GM18870 (cell line): ENCODE results near the gene TPPP3.

ENCODE experiments used
- ATAC-seq: cut with Tn5 transposase; IDR thresholded peaks from one replicate; pipeline ENCODE4 v1.9.1; 2021; ENCODE audit warnings: moderate library complexity; ENCODE audit not compliant: unreplicated experiment

The TPPP3 gene

DNA sequence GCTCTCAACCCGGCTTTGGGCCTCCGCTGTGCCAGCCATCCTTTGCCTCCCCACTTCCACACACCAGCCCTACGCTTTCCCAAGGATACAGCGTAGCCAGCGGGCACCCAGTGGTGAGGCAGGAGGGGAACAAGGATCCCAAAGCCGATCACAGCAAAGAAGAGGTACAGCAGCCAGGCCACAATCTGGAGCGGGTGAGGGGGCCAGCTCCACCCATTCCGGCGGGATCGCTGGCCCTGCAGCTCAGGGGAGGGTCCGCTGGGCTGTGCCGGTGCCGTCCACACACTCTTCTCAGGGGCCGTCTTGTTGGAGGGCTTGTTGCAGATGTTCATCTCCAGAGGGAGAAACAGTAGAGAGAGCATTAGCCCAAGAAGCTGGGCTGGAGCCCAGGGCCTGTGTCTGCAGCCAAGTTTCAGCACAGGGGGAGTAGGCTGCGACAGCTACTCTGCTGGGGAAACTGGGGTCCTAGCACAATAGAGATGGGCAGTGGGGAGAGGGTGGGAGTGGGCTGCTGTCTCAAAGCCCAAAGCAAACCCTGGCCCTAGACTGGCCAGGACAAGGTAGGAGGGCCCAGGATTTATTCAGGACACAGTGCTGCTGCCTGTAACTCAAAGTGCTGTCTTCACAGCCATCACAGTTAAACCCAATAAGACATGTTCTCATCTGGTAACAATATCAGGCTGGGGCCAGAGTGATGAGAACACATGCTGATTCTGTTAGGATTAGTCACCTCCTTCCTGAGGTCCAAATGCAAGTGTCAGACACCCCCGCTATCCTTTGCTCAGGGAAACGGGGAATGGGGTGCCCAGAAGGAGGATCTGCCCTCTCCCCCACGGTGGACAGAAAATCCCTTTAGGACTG lies 13.0 kb upstream of the TPPP3 start:
- no peak for ATAC-seq

DNA sequence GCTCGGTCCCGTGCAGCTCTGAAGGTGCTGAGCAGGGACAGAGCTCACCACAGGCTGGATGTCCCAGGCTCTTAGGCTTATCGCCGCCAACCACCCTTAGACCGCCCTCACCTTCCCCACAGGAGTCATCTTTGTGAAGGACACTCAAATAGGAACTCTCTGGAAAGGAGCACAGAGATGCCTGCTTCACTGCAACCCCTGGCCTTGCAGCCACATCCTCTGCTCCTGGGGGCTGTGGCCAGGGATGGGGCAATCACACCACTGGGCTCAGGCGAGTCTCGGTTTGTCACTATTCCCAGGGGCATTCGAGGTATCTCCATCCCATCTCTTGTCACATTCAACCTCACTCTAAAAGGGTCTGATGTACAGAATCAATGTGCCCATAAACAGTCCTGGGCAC lies 12.0 kb upstream of the TPPP3 start:
- no peak for ATAC-seq

DNA sequence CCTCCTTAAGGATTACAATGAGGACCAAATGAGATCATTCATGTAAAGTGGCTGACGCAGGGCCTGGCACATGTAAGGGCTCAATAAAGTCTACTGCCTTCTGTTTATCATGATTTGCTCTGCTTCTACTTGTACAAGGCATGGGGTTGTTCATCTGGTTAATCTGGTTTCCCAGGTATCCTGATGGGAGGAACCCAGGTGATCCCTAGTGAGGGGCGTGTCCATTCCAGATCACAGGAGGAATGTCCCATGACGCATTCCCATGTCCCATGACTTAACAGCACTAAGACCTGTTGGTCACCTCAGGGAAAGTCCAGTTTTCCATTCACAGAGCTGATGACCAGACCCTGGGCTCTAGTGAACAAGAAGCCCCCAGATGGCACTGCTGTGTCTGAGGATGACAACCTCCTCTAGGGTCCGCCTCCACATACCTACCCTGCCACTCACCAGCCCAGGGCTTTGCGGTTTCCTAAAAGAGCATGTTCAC lies 11.5 kb upstream of the TPPP3 start:
- no peak for ATAC-seq

DNA sequence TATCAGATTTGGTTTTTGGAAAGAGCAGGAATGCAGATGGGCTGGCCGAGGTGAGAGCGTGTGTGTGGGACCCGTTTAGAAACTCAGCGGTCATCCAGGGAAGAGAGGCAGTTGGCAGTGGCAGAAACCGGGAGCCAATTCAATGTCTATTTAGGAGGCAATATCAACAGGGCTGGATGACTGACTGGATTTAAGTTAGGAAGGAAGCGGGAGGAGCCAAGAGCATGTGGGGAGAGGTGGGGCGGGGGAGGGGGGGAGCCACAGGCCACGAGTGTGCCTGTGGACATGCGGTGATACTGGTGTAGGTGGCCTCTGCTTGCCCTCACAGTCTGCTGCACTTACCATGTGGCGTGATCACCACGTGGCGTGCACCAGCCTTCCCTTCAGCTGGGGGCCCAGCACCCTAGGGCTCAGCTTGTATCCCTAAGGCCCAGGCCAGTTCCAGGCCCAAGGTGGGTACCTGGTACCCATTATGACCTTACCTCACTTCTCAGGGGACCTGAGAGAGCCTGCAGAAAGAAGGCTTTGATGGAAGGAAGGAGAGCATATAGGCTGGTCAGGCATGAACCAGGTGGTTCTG lies 10.8 kb upstream of the TPPP3 start:
- ATAC-seq: no peak

DNA sequence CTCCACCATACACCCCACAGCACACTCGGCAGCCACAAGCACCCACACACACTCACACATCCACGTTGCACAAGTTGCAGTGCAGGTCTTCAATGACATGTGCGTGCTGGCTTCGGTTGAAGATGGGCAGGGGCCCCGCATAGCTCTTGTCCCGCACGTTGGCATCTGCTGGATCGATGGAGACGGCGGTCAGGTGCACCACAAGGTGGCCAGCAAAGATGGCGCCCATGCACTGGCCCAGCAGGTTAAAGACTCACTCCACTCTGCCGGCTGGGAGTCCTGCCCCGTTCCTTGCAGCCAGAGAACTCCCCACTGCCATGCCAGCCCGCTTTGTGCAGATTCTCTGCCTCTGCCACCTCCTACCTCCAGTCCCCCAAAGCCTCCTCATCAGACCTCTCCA lies 7.6 kb upstream of the TPPP3 start:
- no peak for ATAC-seq

DNA sequence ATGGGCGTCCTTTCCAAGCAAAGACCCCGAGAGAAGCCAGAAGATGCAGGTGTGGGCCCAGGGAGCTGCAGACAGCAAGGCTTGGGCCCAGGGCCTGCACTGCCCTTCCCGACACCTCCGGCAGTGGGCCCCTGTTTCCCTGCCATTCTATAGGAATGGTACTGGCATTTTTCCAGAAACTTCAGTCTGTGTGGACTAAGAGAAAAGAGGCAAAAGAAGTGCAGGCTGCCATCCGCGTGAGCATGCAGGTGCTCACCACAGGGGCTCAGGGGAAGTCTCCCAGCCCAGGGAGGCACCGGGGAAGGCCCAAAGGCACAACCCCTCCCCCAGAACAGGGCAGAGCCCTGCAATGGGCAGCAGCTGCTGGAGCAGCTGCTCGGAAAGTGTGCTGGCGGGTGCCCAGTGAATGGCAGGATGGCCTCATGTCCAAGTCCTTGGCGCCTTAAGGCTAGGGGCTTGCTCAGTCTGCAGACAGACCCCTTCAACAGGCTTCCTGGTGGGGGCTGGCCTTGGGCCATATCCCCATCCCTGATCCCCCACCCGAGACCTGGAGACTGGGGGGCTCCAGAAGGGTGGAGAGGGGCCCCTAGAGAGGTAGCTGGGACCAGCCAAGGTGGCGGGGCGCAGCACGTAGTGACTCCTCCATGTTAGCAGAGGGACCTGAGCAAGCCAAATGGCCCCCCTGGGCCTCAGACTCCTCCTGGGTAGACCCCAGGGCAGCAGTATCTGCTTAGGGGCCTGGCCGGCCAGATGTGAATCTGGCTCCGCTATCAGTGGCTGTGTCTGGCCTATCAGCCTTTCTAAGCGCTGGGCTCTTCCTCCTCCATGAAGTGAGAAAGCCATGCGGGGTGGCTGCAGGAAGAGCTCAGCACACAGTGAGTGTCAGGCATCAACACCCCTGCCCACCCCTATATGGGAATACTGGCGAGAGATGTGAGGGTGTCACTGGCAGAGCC lies 6.7 kb upstream of the TPPP3 start:
- ATAC-seq: no peak

DNA sequence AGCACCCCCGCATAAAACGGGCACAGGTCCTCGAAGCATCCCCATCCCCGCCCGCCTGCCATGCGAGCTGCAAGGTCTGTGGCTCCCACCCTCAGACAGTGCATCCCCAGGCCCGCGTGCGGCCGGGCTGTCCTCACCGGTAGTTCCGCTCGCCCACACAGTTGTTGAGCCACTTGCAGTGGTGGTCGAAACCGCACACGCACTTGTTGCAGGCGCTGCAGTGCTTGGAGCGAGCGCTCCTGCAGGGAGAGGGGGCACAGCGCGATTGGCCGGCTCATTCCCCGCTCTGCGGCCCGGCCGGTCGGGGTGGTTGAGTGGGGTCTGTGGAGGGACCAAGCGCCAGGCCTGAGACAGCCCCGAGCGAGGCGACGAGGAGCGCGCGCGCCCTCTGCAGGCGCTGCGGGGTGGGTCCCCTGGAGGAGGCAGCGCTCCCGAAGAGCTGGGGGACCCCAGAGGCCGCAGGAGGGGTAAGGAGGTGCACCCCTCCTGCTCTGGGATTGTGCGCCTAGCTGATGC lies 6.0 kb upstream of the TPPP3 start:
- no peak for ATAC-seq

DNA sequence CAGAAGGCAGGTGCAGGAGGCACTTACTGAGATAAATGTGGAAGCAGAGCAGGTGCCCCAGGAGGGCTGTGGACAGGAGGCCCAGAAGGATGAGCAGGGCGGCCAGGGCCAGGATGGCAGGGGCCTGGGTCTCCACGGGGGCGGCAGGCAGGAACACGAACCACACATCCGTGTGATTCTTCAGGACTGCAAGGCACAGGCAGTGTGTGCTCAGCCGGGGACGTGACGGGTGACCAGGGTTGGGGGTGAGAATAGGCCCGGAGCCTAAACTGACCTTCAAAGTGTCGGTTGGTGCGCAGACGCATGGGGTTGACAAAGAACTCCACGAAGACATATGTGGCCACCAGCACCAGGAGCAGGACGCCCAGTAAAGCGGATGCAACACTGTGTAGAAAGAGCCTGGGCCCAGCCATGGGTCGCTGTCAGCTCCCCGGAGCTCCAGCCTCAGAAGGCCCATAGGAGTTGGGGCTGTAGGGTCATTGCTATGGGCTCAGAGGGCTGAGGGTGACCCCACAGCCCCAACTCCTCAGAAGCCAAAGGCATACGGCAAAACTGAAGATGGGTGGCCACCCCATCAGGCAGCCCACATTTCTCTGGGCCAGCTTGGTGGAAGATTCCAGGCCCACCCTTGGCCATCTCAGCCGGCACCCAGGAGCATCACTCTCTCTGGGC lies 5.4 kb upstream of the TPPP3 start:
- no peak for ATAC-seq

DNA sequence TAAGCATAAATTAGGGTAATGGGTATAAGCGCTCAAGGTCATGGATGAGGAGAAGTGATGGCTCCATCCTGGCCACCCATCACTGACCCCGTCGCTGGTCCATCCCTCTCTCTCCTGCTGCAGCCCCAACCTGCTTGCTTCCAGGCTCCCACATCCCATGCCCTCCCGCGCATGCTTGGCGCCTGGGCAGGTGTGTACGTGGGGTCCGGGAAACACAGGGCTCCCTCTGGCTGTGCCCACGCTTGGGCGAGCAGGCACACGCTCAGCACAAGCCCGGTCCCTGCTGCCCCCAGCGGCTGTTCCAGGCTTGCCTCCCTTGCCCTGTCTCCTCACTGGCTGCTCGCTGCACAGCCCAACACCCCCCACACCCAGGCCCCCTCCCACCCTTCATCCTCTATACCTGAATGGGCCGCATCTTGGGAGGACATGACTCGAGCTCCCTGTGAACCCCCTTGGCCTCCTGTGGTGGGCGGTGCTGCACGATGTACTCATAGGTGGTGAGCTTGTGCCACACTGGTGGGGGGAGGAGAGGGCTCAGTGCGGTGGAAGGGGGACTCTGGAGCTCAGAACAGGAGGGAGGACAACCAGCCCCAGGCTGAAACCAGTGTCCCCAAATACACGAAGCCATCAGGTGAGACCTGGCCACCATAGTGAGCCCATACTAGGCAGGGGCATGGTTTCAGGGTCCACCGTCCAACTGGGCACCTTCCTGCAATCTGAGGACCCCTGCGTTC lies 4.7 kb upstream of the TPPP3 start:
- ATAC-seq: no peak

DNA sequence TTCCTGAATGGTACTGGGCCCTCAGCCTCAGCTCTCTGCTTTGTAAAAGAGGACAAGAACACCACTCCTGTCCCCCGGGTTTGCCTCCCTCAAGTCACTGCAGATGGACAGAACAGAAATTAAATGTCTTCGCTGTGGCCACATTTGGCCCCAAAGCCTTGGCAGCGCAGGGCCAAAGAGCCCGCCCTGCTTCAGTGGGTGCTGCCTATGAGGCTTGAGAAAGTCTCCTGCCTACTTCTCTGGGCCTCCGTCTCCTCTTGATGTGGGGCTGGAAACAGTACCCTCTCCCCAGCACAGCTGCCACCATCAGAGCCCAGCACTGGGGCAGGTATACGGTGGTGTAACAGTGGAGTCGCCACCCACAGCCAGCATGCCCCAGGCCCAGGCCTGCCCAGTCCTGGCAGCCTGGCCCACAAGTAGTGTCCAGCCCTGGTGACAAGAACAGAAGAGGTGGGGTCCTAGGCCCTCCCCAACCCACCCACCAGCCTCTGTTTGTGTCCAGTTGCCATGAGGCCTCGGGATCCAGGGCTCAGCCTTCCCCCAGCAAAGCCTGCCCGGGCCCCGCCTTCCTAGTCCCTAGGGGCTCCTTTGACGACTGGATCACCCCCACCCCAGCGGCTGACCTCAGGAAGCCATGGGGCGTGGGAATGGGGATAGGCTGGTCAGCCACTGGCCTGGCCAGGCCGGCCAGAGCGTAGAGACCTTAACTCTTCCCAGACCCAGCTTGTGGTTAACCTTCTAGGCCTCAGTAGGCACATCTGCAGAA lies 3.9 kb upstream of the TPPP3 start:
- no peak for ATAC-seq

DNA sequence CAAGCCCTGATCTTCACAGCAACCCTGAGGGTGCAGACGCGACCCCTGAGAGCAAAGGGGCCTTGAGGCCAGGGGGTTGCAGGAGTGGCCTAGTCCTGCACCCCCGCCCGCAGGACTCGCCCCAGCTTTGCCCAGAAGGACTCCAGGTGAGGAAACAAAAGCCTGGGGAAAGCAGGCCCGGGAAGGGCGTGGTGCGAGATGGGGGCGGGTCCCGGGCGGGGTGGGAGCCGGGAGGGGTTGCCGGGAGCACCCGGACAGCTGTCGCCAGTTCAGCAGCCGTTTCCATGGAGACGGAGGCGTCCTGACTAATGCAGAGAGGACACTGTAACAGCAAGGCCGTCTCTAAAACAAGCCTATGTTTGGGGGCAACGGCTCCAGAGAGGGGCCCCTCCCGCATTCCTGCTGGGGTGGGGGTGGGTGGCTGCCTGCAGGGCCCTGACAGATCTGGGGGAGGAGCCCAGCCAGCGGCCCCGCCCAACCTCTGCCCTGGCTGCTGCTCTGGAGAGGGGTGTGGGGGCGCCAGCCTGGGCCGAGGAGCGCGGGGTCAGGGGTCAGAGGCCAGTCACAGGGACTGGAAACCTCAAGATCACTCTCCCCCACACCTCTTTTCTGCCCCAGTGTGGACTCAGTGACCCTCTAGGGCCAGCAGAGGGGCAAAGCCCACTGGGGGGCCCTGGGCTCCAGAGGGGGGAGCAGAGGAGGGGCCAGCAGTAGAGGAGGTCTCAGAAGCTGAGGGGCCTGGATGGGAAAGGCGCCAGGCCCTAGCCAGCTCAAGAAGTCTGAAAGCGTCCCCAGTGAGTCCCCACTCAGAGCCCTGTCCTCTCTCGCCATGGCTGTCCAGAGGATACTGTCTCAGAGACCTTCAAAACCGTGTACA lies 3.1 kb upstream of the TPPP3 start:
- no peak for ATAC-seq

DNA sequence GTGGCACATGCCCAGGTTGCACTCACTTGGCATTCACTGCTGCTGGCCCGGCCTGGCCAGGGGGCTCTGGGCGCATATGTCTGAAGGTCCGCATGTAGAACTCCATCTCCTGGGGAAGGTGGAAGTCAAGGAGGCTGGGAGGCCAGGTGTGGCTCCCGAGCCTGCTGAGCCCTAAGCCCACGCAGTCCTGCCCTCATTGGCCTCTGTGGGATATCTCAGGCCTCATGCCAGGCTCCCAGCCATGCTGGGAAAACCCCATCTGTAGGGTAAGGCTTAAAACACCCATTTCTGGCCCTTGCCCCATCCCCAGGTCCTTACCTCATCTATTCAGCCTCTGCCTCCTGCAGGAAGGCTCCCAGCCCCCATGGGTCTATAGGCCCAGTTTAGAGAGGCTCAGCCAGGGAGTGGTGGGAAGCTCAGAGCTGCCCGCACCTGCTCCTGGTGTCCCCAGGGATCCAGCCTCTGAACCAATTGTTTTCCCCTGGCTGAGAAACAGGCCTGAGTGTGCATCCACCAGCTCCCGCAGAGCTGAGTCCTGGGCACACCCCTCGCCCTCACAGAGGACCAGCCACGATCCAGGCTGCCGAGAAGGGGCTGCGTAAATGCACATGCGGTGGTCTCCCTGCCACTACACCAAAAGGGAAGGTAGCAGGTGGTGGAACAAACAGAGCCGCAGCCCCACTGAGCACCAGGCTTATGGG lies 2.3 kb upstream of the TPPP3 start:
- no peak for ATAC-seq

DNA sequence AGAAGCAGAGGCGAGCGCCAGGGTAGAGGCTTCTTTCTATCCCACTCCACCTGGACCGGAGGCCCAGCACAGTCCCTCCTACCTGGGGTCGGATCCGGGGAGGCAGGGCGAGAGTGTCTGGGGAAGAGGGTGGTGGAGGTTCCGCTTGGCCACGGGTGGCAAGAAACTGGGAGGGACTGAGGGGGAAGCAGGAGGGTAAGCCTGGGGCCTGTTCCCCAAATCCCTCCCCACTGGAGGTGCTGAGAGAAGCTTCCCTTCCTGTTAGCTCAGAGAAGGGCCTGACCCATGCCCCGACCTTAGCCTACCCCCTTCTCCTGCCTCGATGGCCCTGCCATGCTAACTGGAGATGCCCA lies 1.8 kb upstream of the TPPP3 start:
- ATAC-seq: no peak

DNA sequence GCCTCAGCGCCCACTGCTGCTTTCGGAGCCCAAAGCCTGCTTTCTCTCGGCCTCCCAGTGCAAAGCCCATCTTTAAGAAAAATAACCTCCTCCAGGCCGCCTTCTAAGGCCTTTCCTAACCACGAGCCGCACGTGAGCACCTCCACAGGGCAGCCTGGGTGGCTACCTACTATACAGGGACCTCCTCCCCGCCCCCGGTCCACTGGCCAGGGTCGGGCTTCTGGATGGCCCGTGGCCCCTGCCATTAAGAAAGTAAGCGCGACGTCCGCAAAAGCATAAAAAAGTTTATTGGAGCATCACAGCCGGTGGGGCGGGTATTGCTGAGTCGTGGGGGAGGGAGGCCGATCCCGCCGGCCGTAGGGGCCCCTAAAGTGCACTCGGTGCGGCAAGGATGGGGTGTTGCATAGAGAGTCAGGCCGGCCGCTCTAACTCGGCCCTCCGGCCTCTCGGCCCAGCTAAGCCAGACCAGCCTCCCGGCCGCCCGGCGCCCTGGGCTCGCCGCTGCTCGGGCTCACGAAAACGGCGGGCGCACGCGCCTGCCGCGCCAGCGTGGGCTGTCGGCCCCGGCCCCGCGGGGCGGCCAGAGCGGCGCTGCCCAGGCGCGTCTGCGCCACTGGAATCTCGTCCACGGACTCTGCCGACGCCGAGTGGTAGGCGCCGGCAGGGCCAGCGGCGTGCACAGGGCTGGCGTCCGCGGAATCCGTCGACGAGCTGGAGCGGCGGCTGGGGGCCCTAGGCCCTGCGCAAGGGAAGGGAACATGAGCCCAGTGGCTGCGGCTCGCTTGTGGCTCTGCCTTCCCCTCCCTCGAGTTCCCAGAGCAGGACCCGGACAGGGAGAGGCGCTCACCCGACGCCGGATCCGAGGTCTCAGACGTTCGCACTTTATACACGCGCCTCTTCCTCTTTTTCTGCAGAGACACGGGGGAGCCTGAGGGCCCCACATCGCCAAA lies 1.1 kb upstream of the TPPP3 start:
- no peak for ATAC-seq

DNA sequence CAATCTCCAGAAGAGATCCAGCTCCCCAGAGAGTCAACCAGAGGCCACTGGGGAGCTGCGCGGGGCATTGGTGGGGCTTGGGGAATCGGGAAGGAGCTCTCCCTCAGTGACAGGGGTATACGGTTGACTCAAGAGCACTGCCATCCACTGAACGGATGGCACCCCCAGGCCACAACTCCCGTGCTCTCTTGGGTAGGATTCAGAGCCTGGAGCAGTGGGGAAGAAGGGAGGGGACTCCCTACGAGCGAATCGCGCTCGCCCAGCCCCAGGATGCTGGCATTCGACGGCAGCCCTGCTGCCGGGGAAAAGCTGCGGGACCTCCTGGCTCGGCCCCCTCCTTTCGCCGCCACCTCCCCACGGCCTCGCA lies 473 bp upstream of the TPPP3 start:
- ATAC-seq: no peak

DNA sequence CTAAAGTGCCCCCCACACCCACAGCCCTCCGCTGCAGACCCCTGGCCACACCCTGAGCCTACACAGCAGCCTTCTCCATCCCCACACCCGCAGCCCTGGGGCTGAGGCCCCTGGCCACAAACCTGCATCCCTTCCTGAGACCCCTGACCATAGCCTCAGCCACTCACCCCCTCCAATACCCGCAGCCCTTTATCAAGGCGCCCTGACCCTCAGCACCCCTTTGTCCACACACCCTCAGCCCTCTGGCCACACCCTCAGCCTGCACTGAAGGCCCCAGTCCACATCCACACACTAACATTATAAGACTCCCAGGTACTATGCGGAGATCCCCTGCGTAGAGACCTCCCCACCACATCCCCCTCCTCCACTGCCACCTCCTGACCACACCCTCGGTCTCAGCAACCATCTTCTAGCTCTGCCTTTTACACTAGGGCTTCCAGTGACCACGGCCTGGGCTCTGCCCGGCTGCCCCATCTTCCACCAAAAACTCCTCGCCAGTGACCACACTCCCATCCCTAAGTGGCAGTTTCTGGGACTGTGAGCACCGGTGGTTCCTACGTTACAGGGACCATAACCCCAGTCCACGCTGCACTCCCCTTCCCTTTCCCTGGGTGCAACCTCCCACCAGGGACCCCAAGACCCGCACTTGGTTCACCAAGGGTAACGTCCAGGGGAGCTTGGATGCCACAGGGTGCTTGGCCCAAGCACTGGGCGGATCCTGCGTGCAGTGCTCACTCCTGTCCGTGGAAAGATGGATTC lies 818 bp downstream of the TPPP3 start:
- ATAC-seq: no peak
